ENCODE results near the gene ENTPD6. TPM values are rescaled to one million over a fixed set of nuclear protein-coding genes. Genes with fewer than 3 reads are reported as not detected.

Gene ENTPD6
- total RNA-seq, 1 donor from 2014 or later = 32.3 TPM

- Histone ChIP-seq H3K4me2 (peak overlapping the region; percentile 1), H3K9me3 (ENCODE audit: low read depth) (no peaks in the 10 kb centered on the region), H3K36me3 (no peaks in the 10 kb centered on the region), H3K4me3 (no peak overlapping the region), H3K79me2 (ENCODE audit: low read depth) (no peaks in the 10 kb centered on the region), H2AFZ (replicated peaks) (no peak overlapping the region), H3K27me3 (no peaks in the 10 kb centered on the region), H3K9ac (no peak overlapping the region), H3K27ac (no peak overlapping the region), H4K20me1 (ENCODE audit: low read depth) (no peaks in the 10 kb centered on the region), H3F3A (ENCODE audit: low read depth) (no peaks in the 10 kb centered on the region), H3K4me1 (peaks cover 13% of the 10 kb centered on the region)
- H3K36me3 Mint-ChIP-seq = peaks cover 2% of the 10 kb centered on the region
- TF ChIP-seq CTCF (IDR thresholded peaks at IDR 0.05) (no peak), EZH2phosphoT487 (IDR thresholded peaks at IDR 0.05) (no peak), EZH2 (IDR thresholded peaks at IDR 0.05) (no peak)
- no peak overlapping the region for H3K4me3 Mint-ChIP-seq
- no peak for DNase-seq (ENCODE audit: low spot score)
- peaks cover 2% of the 10 kb centered on the region for H3K27me3 Mint-ChIP-seq (ENCODE audit: insufficient read depth, low read depth)
- peak overlapping the region; percentile 33 for H3K27ac Mint-ChIP-seq
- H3K9me3 Mint-ChIP-seq = no peaks in the 10 kb centered on the region
- H3K4me1 Mint-ChIP-seq = peaks cover 18% of the 10 kb centered on the region
Observed at GRCh38 chr20:25222461-25223178, 27.1 kb downstream of the ENTPD6 start.

DNA sequence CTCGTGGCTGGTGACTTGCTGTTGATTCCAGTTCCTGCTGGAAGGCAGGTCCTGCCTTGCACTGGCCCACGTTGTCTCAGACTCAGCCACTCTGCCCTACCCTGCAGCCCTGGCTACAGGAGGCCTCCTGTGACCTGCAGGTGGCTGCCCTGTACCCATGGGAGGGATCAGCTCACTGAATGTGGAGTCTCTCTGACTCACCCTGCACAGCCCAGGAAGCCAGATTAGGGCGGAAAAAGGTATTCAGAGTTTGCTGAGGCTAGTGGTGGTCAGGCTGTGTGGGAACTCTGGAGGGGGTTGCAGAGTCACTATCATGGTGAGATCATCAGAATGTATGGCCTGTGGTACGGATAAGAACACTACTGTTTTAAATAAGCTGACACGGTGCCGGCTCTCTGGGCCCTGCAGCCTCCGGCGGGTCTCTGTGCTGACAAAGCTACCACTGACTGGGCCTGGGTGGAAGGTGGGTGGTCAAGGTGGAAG lies 27.7 kb downstream of the ENTPD6 start:
- H3K9ac ChIP-seq = no peak overlapping the region
- peak overlapping the region; percentile 2 for H3K27ac ChIP-seq
- H3K27me3 ChIP-seq = no peaks in the 10 kb centered on the region

GRCh38 chr20:25223765-25224720 lies 28.5 kb downstream of the ENTPD6 start:
- Mint-ChIP-seq H3K4me3 (no peak overlapping the region), H3K9me3 (no peaks in the 10 kb centered on the region), H3K27ac (peak overlapping the region; percentile 33), H3K27me3 (ENCODE audit: insufficient read depth, low read depth) (no peaks in the 10 kb centered on the region), H3K4me1 (peaks cover 20% of the 10 kb centered on the region), H3K36me3 (peaks cover 2% of the 10 kb centered on the region)
- H3K9ac ChIP-seq = no peak overlapping the region
- no peak overlapping the region for H3K4me2 ChIP-seq
- H3K27ac ChIP-seq = peak overlapping the region; percentile 2
- peaks cover 13% of the 10 kb centered on the region for H3K4me1 ChIP-seq
- no peak for DNase-seq (ENCODE audit: low spot score)
- no peak overlapping the region for H2AFZ ChIP-seq (replicated peaks)
- H3K4me3 ChIP-seq = no peak overlapping the region
- no peaks in the 10 kb centered on the region for H3K79me2 ChIP-seq (ENCODE audit: low read depth)
- no peaks in the 10 kb centered on the region for H3K27me3 ChIP-seq
- TF ChIP-seq EZH2 (IDR thresholded peaks at IDR 0.05) = no peak
- TF ChIP-seq CTCF (IDR thresholded peaks at IDR 0.05) = no peak
- TF ChIP-seq EZH2phosphoT487 (IDR thresholded peaks at IDR 0.05) = no peak
- no peaks in the 10 kb centered on the region for H3F3A ChIP-seq (ENCODE audit: low read depth)
- no peaks in the 10 kb centered on the region for H3K36me3 ChIP-seq
- no peaks in the 10 kb centered on the region for H4K20me1 ChIP-seq (ENCODE audit: low read depth)
- H3K9me3 ChIP-seq (ENCODE audit: low read depth) = no peaks in the 10 kb centered on the region

More for the DNA sequence above, 27.7 kb downstream of the ENTPD6 start:
- DNase-seq (ENCODE audit: low spot score) = peak; percentile 57
- H3K4me1 ChIP-seq = peaks cover 13% of the 10 kb centered on the region
- Mint-ChIP-seq H3K4me1 (peaks cover 20% of the 10 kb centered on the region), H3K36me3 (peaks cover 2% of the 10 kb centered on the region), H3K4me3 (no peak overlapping the region), H3K27me3 (ENCODE audit: insufficient read depth, low read depth) (no peaks in the 10 kb centered on the region), H3K27ac (peak overlapping the region; percentile 33), H3K9me3 (no peaks in the 10 kb centered on the region)
- H3K4me3 ChIP-seq = no peak overlapping the region
- H3K4me2 ChIP-seq = peak overlapping the region; percentile 1
- H3K36me3 ChIP-seq = no peaks in the 10 kb centered on the region
- H3K9me3 ChIP-seq (ENCODE audit: low read depth) = no peaks in the 10 kb centered on the region
- no peaks in the 10 kb centered on the region for H3K79me2 ChIP-seq (ENCODE audit: low read depth)
- H2AFZ ChIP-seq (replicated peaks) = no peak overlapping the region
- TF ChIP-seq EZH2phosphoT487 (IDR thresholded peaks at IDR 0.05) (no peak), CTCF (IDR thresholded peaks at IDR 0.05) (no peak), EZH2 (IDR thresholded peaks at IDR 0.05) (no peak)
- no peaks in the 10 kb centered on the region for H3F3A ChIP-seq (ENCODE audit: low read depth)
- no peaks in the 10 kb centered on the region for H4K20me1 ChIP-seq (ENCODE audit: low read depth)
